GM19023 (cell line): ENCODE measurements around the gene SYNDIG1L.

ENCODE experiments used
- ATAC-seq: cut with Tn5 transposase; IDR thresholded peaks from one replicate; pipeline ENCODE4 v1.9.1; 2021; ENCODE audit warnings: mild to moderate bottlenecking, moderate library complexity; ENCODE audit not compliant: unreplicated experiment

SYNDIG1L gene

GRCh38 chr14:74434294-74434693, 8.3 kb upstream of the SYNDIG1L start:
- no peak for ATAC-seq

- no peak for ATAC-seq
Observed at GRCh38 chr14:74429991-74430390, 4.0 kb upstream of the SYNDIG1L start.

- no peak for ATAC-seq
Observed at GRCh38 chr14:74429221-74429691, 3.2 kb upstream of the SYNDIG1L start.

GRCh38 chr14:74427651-74428050, 1.6 kb upstream of the SYNDIG1L start:
- ATAC-seq, result no peak

- ATAC-seq, result no peak
Observed at GRCh38 chr14:74425525-74426201, 347 bp downstream of the SYNDIG1L start.

- ATAC-seq, result no peak
Observed at GRCh38 chr14:74424606-74425005, 1.4 kb downstream of the SYNDIG1L start.

- ATAC-seq, result no peak
Observed at GRCh38 chr14:74423246-74423645, 2.8 kb downstream of the SYNDIG1L start.

- no peak for ATAC-seq
Observed at GRCh38 chr14:74421981-74422380, 4.0 kb downstream of the SYNDIG1L start.

GRCh38 chr14:74419086-74419485, 6.9 kb downstream of the SYNDIG1L start:
- ATAC-seq, result no peak

- ATAC-seq, result no peak
Observed at GRCh38 chr14:74418031-74418430, 8.0 kb downstream of the SYNDIG1L start.

- ATAC-seq, result no peak
Observed at GRCh38 chr14:74417611-74418010, 8.4 kb downstream of the SYNDIG1L start.

GRCh38 chr14:74417201-74417600, 8.8 kb downstream of the SYNDIG1L start:
- no peak for ATAC-seq

- ATAC-seq, result no peak
Observed at GRCh38 chr14:74415115-74415437, 10.9 kb downstream of the SYNDIG1L start.

GRCh38 chr14:74414403-74415114, 11.5 kb downstream of the SYNDIG1L start:
- ATAC-seq, result no peak

- ATAC-seq, result no peak
Observed at GRCh38 chr14:74413627-74414026, 12.4 kb downstream of the SYNDIG1L start.

GRCh38 chr14:74412753-74413152, 13.3 kb downstream of the SYNDIG1L start:
- no peak for ATAC-seq

- ATAC-seq, result no peak
Observed at GRCh38 chr14:74411671-74412070, 14.3 kb downstream of the SYNDIG1L start.

GRCh38 chr14:74409441-74409840, 16.6 kb downstream of the SYNDIG1L start:
- no peak for ATAC-seq

GRCh38 chr14:74408870-74409269, 17.1 kb downstream of the SYNDIG1L start:
- no peak for ATAC-seq

- no peak for ATAC-seq
Observed at GRCh38 chr14:74407801-74408154, 18.2 kb downstream of the SYNDIG1L start.

GRCh38 chr14:74407021-74407800, 18.8 kb downstream of the SYNDIG1L start:
- ATAC-seq, result no peak

- ATAC-seq, result no peak
Observed at GRCh38 chr14:74405663-74406062, 20.3 kb downstream of the SYNDIG1L start.
